Fibroblast of mammary gland (primary cell): ENCODE measurements around the gene PTPRCAP.
A peak's percentile ranks its signal among the peaks of the same experiment; 100 is the strongest.
"Not testable (repeated sequence)": the region's sequence is repeated elsewhere in the genome, so short reads cannot be mapped to it uniquely, and the experiment has no call there.

Experiments used
- DNase-seq: peaks from one replicate; pipeline ENCODE4 v3.0.0-alpha.2; 2010; ENCODE audit warnings: low read depth
- H3K4me3 ChIP-seq: 2 replicates; pipeline ENCODE4 v1.5.1; 2011; ENCODE audit warnings: low read depth, mild to moderate bottlenecking, low read length, moderate library complexity; ENCODE audit not compliant: control insufficient read depth
- TF ChIP-seq, protein P1 (sequence below): conservative IDR thresholded peaks from 2 replicates; pipeline ENCODE4 v1.5.1; 2011; ENCODE audit warnings: low read depth, low read length, inconsistent platforms; ENCODE audit not compliant: control insufficient read depth, insufficient read depth

The PTPRCAP gene

DNA sequence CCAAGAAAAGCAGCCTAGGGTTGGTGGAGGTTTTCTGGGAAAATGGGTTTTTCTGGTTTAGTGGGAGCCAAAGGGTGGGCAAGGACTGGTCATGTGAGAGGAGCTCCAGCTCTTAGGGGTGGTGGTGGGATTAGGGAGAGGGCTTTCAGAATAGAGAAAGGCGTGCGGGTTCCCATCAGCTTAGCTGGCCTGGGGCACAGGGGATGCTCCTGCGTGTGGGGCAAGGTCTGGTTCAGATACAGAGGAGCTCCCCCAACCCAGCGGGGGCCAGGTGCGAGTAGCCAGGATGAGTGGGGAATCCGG lies 30.9 kb upstream of the PTPRCAP start:
- TF ChIP-seq, protein P1, sequence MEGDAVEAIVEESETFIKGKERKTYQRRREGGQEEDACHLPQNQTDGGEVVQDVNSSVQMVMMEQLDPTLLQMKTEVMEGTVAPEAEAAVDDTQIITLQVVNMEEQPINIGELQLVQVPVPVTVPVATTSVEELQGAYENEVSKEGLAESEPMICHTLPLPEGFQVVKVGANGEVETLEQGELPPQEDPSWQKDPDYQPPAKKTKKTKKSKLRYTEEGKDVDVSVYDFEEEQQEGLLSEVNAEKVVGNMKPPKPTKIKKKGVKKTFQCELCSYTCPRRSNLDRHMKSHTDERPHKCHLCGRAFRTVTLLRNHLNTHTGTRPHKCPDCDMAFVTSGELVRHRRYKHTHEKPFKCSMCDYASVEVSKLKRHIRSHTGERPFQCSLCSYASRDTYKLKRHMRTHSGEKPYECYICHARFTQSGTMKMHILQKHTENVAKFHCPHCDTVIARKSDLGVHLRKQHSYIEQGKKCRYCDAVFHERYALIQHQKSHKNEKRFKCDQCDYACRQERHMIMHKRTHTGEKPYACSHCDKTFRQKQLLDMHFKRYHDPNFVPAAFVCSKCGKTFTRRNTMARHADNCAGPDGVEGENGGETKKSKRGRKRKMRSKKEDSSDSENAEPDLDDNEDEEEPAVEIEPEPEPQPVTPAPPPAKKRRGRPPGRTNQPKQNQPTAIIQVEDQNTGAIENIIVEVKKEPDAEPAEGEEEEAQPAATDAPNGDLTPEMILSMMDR, result no peak
- DNase-seq, result no peak
- peak overlapping the region; percentile 64 for H3K4me3 ChIP-seq

DNA sequence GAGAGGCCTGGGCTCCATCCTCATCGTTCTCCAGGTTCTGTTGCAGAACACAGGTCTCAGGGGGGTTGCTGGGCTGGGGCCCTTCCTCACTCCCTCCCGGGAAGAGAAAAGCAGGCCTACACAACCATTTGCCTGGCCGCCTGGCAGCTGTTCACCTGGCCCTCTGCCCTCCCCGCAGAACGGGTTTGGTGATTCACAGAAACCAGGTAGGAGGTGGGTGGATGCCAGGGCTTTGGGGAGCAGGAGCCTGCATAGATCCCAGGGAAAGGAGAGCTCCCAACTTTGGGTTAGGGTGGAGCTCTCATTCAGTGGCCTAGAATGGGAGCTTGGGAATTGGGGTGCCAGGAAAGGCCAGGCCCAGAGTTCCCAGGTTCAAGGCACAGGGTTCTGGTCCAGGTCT lies 30.6 kb upstream of the PTPRCAP start:
- DNase-seq, result no peak
- TF ChIP-seq, protein P1, result no peak
- H3K4me3 ChIP-seq, result peak overlapping the region; percentile 64

DNA sequence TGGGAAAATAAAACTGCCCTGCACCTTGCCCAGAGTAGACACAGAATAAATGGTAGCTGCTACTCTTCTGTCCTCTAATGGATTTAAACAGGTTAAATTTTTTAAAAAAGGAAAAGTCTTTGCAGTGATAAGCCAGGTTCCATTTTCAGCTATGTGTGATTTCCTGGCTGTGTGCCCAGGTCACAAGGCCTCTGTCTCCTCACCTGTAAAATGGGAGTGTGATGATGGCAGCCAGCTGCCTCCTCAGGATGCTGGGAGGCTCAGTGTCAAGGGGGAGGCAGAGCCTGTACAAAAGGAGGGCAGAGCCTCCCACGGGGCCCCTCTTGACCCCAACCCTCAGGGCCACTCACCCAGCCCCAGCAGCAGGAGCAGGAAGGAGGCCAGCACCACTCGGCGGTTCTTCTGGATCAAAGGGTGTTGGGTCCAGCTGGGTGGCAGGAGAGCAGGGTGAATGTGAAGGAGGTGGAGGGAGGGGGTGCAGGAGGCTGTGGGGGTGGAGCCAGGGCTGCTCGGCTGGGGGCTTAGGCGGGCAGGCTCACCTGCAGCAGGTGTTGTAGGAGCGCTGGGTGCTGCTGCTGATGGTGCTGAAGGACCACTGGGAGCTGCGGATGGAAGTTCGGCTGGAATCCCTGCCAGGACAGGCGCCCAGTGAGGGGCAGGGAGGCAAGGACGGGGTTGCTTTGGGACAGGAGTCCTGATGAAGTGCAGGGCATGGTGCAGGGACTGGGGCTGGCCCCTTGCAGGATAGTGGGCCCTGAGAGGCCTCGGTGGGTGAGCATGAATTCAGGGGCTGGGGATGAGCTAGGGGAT lies 29.7 kb upstream of the PTPRCAP start:
- DNase-seq, result no peak
- TF ChIP-seq, protein P1, result no peak
- no peak overlapping the region for H3K4me3 ChIP-seq

DNA sequence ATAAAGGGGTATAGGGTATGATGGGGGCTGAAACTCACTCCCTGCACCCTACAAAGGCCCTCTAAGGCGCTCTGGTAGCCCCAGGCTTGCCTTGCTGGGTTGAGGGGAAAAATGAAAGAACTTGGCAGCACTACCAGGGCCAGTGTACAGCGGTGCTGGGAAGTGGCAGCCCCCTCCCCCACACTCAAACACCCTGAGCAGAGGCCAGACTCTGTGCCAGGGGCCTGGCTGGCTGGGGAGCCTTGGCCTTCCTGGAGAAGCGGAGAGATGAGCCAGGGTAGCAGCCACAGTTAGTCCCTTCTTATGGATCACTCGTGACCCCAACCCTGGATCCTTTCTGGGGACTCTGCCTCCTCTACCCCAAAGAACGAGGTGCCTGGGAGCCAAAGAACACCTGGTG lies 28.9 kb upstream of the PTPRCAP start:
- TF ChIP-seq, protein P1, result no peak
- no peak overlapping the region for H3K4me3 ChIP-seq
- no peak for DNase-seq

DNA sequence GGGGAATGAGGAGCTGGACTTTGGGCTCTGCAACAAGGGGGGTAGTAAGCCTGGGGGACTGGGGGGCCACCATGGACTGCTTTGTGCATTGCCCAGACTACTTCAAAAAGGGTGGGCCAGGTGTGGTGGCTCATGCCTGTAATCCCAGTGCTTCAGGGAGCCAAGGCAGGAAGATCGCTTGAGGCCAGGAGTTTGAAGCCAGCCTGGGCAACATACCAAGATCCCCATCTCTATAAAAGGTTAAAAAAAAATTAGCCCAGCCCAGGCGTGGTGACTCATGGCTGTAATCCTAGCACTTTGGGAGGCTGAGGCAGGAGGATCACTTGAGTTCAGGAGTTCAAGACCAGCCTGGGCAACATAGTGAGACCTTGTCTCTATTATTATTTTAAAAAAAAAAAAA lies 28.0 kb upstream of the PTPRCAP start:
- H3K4me3 ChIP-seq, result not testable (repeated sequence)
- DNase-seq, result peak; percentile 33

DNA sequence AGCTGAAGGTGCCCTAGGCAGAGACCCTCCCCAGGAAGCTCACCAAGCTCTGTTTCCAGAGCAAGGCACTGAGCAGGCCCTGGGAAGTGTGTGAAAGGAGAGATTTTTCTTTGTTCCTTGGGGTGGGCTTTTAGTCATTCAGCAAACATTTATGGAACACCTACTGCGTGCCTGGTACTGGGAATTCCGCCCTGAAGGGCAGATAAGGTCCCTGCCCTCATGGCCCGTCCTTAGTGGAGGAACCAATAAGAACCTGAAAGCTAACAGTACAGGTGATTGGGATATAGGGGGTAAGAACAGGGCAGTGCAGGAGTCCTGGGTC lies 27.7 kb upstream of the PTPRCAP start:
- peak overlapping the region; percentile 43 for H3K4me3 ChIP-seq
- no peak for DNase-seq
- TF ChIP-seq, protein P1, result no peak

DNA sequence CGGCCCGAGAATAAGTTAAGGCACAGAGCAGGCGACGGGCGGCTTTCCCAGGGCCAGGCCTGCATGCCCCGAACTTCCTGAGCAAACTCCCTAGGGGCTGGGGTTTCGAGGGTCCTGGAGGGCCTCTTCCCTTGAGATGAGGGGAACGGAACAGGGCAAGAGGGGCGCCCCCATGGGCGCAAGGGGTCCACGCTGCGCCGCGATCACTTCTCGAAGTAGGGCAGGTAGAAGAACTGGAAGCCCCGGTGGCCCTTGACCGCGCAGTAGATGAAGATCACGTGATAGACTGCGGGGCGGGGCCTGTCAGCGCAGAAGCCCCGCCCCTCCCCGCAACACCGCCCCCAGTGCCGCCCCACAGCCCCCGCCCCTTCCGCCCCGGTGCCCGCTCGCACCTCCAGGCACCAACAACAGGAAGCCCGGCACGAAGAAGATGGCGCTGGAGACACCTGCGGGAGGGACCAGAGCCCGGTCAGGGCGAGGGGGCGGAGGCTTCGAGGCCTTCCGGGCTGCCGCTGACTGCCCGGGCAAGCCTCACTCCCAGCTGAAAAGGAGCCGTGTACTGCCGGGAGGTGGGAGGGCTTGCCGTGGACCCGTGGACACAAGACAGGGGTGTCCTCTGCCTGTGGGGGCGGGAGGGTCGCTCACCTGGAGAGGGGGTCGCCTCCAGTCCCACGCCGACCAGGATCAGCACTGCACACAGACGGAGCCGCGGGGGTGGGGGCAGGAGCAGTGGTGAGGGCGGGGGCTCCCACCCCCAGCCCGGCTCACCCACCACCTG lies 27.1 kb upstream of the PTPRCAP start:
- TF ChIP-seq, protein P1, result no peak
- DNase-seq, result peak; percentile 25
- peak overlapping the region; percentile 43 for H3K4me3 ChIP-seq
